ENCODE results near the gene GADL1. TPM values are rescaled to one million over a fixed set of nuclear protein-coding genes. Genes with fewer than 3 reads are reported as not detected.

Gene GADL1
- total RNA-seq, 1 experiment from 2014 or later: not detected

- POLR2A ChIA-PET: no interaction called here
- Histone ChIP-seq H3K79me2 (ENCODE audit: insufficient read depth, low read length) (no peaks in the 10 kb centered on the region), H3K4me1 (ENCODE audit: control insufficient read depth in 1 of 2, insufficient read depth in 2 of 2, low read length in 2 of 2) (peaks cover 14 to 20% of the 10 kb centered on the region in 2 experiments), H3K9me2 (ENCODE audit: insufficient read depth) (no peaks in the 10 kb centered on the region), H3K27me3 (ENCODE audit: insufficient read depth, low read length) (no peaks in the 10 kb centered on the region), H3K4me2 (ENCODE audit: low read length) (no peak overlapping the region), H3K9me3 (ENCODE audit: control insufficient read depth in 1 of 2, insufficient read depth in 1 of 2, low read depth in 1 of 2, low read length in 2 of 2) (no peaks in the 10 kb centered on the region), H3K36me3 (ENCODE audit: control insufficient read depth in 1 of 2, insufficient read depth in 2 of 2, low read length in 2 of 2) (no peaks in the 10 kb centered on the region), H3K27ac (ENCODE audit: low read depth, low read length) (no peak overlapping the region), H3K9ac (ENCODE audit: low read length) (no peak overlapping the region), H2AFZ (ENCODE audit: low read depth, low read length, poor library complexity, severe bottlenecking) (no peak overlapping the region), H4K20me1 (ENCODE audit: insufficient read depth) (no peaks in the 10 kb centered on the region), H3K4me3 (replicated peaks in 1 of 2; ENCODE audit: low read depth in 1 of 2, low read length in 2 of 2) (no peak overlapping the region)
- no TSS peak for BruUV-seq (replicated peaks)
- no peak for ATAC-seq
- CTCF ChIA-PET: no interaction called here
- RAD21 ChIA-PET (ENCODE audit: low non-redundant PET in 1 of 2, low total read pairs in 2 of 2, uncharacterized antibody in 2 of 2, unreplicated experiment in 2 of 2): no interaction called here
- TF ChIP-seq POLR2A (IDR thresholded peaks at IDR 0.05; ENCODE audit: borderline replicate concordance, extremely low read depth, insufficient read depth, insufficient read length): no peak
- DNase-seq (ENCODE audit: low read depth, low spot score): no peak
- intact Hi-C loops (cut with micrococcal nuclease): no loop called here
Observed at GRCh38 chr3:30719536-30719935, 174.9 kb downstream of the GADL1 start.

- H3K36me3 ChIP-seq (ENCODE audit: control insufficient read depth in 1 of 2, insufficient read depth in 2 of 2, low read length in 2 of 2): no peaks in the 10 kb centered on the region
- intact Hi-C loops (cut with micrococcal nuclease): no loop called here
- H3K9ac ChIP-seq (ENCODE audit: low read length): no peak overlapping the region
- ATAC-seq: no peak
- H3K4me1 ChIP-seq (ENCODE audit: control insufficient read depth in 1 of 2, insufficient read depth in 2 of 2, low read length in 2 of 2): no peaks in the 10 kb centered on the region
- no peaks in the 10 kb centered on the region for H3K9me2 ChIP-seq (ENCODE audit: insufficient read depth)
- CTCF ChIA-PET: no interaction called here
- H2AFZ ChIP-seq (ENCODE audit: low read depth, low read length, poor library complexity, severe bottlenecking): no peak overlapping the region
- H3K4me2 ChIP-seq (ENCODE audit: low read length): no peak overlapping the region
- no peaks in the 10 kb centered on the region for H3K9me3 ChIP-seq (ENCODE audit: control insufficient read depth in 1 of 2, insufficient read depth in 1 of 2, low read depth in 1 of 2, low read length in 2 of 2)
- no peaks in the 10 kb centered on the region for H3K79me2 ChIP-seq (ENCODE audit: insufficient read depth, low read length)
- H3K27ac ChIP-seq (ENCODE audit: low read depth, low read length): no peak overlapping the region
- no peaks in the 10 kb centered on the region for H4K20me1 ChIP-seq (ENCODE audit: insufficient read depth)
- POLR2A ChIA-PET: no interaction called here
- H3K27me3 ChIP-seq (ENCODE audit: insufficient read depth, low read length): no peaks in the 10 kb centered on the region
- BruUV-seq (replicated peaks): no TSS peak
- RAD21 ChIA-PET (ENCODE audit: low non-redundant PET in 1 of 2, low total read pairs in 2 of 2, uncharacterized antibody in 2 of 2, unreplicated experiment in 2 of 2): no interaction called here
- no peak overlapping the region for H3K4me3 ChIP-seq (replicated peaks in 1 of 2; ENCODE audit: low read depth in 1 of 2, low read length in 2 of 2)
- DNase-seq (ENCODE audit: low read depth, low spot score): no peak
- TF ChIP-seq FOSL1 (IDR thresholded peaks at IDR 0.05; ENCODE audit: low read depth) (no peak), YY1 (IDR thresholded peaks at IDR 0.05; ENCODE audit: extremely low read depth, insufficient replicate concordance, low read depth, low read length) (no peak), POLR2AphosphoS5 (IDR thresholded peaks at IDR 0.05; ENCODE audit: low read depth, low read length) (no peak), JUND (IDR thresholded peaks at IDR 0.05) (no peak), ELF1 (IDR thresholded peaks at IDR 0.05; ENCODE audit: borderline replicate concordance, low read depth) (no peak), SRF (IDR thresholded peaks at IDR 0.05; ENCODE audit: low read depth) (no peak), REST (IDR thresholded peaks at IDR 0.05; ENCODE audit: low read depth) (no peak), ATF3 (IDR thresholded peaks at IDR 0.05) (no peak), RAD21 (IDR thresholded peaks at IDR 0.05; ENCODE audit: low read depth) (no peak), TCF7L2 (IDR thresholded peaks at IDR 0.05; ENCODE audit: borderline replicate concordance, extremely low read depth, insufficient read depth, insufficient read length) (no peak), ZNF274 (IDR thresholded peaks at IDR 0.05; ENCODE audit: low read depth, low read length) (no peak), MAX (IDR thresholded peaks at IDR 0.05) (no peak), SP1 (IDR thresholded peaks at IDR 0.05; ENCODE audit: low read depth) (no peak), CBX3 (IDR thresholded peaks at IDR 0.05; ENCODE audit: low read depth) (no peak), EZH2 (IDR thresholded peaks at IDR 0.05) (no peak)
Observed at GRCh38 chr3:30713885-30714503, 180.5 kb downstream of the GADL1 start.
